ENCODE results near the gene CACTIN.
"Not testable (repeated sequence)": the region's sequence is repeated elsewhere in the genome, so short reads cannot be mapped to it uniquely, and the experiment has no call there.

CACTIN gene

DNA sequence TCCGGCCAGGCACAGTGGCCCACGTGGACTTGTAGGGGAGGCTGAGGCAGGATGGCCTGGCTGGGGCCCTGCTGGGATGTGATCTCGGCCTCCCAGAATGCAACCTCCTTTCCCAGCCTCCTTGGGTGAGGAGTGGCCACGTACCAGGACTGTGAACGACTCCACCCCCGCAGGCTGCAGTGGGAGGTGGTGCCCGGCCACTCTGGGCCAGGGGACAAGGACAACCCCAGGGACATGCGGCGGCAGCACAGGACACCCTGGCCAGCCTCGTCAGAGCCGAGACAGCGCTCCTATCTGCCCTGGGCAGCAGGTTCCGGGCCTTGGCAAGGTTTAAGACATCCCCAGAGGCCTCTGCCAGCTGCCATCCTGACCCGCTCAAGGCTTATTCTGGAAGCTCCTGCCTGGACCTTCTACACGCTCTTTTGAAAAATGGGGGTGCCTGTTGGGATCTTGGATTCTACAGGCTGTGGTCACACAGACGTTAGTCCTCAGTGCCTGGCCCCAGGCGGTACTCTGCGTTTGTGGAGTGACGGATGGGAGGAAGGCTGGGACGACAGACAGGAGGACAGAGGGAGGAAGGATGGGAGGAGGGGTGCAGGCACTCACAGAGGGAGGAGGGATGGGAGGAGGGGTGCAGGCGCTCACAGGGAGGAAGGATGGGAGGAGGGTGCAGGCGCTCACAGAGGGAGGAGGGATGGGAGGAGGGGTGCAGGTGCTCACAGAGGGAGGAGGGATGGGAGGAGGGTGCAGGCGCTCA, 19.9 kb upstream of the CACTIN start:
- DNase-seq (ENCODE audit: low read depth) = no peak

DNA sequence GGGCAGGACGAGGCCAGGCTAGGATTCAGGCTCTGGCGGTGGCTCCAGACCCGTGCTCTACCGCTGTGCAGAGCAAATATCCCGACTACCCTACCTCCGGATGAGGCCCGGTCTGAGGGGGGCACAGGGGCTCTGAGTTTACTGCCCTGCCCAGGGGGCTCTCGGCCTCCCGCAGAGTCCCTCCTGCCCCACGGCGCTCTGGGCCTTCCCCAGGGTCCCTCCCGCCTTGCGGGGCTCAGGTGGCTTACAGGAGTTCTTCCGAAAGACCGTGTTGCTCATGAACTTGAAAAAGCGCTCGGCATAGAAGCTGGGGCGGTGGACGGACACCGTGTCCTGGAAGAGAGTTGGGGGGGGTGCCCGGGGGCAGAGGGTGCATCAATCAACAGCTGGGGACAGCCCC, 19.1 kb upstream of the CACTIN start:
- no peak for DNase-seq (ENCODE audit: low read depth)

DNA sequence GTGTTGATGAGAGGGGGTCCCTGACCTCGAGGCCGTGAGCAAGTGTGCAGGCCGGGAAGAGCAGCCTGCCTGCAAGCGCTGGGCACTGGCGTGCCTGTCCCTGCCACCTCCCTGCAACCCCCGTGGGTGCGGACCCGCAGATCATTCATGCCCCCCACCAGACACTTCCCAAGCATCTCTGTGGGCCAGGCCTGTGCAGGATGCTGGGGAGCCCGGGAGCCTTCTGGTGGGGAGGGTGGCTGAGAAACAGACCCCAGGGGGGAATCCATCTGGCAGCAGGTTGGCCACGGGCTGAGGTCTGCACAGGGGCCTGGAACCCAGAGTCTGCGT, 18.4 kb upstream of the CACTIN start:
- no peak for DNase-seq (ENCODE audit: low read depth)

DNA sequence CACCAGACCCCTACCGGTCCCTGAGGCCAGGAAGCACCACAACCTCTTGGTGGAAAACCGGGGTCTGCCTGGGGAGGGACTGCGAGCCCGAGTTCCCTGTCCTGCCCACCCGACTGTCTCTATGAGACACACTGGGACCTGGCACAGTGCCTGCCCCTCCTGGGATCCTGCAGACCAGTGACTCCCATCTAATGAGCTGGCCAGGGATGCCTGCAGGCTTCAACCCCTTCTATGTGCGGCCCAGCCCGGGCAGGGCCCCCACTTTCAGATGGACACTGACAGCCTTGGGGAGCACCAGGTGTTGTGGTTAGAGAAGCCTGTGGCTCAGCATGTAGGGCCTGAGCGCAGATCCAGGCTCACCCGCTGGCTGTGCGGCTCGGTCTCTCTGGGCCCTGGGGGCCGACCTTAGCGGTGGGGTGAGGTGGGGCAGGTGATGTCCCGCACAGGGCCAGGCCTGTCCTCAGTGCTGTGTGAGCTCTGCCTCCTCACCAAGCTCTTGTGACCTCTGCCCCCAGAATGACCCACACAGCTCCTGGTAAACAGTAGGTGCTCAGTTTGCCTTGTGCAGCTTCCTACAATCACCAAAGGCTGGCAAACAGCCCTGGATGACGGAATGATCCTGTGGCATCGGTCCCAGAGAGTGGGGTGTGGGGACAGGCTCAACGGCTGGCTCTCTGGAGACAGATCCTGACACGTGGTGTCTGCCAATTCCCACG, 17.9 kb upstream of the CACTIN start:
- DNase-seq (ENCODE audit: low read depth) = no peak

DNA sequence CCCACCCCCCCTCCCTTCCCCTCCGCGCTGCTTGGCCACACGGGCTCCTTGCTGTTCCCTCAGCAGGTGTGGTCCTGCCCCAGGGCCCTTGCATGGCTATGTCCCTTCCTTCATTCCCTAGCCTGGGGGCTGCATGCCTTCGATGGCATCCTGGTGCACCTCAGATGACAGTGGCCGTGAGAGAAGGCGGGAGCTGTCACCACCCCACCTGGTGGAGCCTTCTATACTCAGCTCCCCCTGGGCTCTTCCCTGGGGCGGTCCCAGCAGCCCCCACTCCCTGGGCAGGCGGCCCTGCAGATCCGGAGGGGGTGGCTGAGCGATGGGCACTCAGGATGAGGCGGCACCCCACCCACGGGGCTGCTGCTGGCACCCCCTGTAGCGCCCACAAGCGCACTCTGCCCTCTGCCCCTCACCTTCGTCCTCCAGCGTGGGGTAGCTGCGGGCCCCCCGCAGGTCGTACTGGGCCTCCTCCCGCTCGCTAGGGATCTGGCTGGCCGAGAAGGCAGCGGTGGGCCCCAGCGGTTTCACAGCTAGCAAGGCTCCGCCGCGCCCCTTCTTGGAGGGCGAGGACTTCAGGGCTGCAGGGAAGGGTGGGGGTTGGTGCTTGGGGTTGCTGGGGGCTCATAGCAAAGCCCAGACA, 17.2 kb upstream of the CACTIN start:
- DNase-seq (ENCODE audit: low read depth) = no peak

DNA sequence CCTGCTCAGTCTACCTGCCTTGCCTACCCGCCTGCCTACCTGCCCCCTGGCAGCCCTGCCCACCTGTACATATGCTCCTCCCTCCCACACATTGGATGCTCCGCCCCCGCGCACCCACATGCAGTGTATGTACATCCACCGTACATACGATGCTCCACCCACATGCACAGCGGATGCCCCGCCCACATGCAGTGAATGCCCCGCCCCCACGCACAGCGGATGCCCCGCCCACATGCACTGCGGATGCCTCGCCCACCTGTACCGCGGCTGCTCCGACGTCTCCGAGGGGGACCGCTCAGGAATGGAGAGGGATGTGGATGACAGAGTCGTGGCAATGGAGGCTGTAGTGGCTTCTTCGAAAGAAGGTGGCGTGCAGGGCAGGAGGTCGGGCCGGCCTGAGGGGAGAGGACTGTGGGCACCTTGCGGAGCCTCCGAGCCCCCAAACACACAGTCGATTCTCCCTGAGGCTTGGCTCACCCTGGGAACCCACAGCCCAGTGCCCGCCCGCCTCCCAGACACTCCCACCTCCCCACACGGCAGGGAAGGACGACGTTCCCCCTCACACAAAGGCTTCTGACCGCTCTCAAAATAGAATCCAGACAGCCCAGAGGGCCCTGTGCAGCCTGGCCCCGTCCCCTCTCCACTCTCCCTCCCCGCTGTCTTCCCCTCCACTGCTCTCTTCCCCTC, 16.5 kb upstream of the CACTIN start:
- DNase-seq (ENCODE audit: low read depth) = no peak

DNA sequence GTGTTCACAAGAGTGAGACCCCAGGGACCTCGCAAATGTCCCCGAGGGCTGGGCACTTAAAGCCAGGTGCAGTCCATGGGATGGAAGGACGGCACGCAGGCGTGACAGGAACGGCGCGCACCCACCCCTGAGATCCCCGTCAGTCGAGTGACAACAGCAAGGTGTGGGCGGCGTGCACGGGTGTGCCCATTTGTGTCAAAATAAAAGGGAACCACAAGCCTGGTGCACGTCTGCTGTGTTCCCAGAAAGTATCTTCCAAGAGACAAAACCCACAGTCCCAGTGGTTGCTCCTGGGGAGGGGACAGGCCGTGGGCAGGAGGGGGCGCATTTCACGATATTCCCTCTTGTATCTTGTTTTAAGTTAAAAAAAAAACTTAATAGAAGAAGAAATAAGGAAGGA, 15.7 kb upstream of the CACTIN start:
- no peak for DNase-seq (ENCODE audit: low read depth)

DNA sequence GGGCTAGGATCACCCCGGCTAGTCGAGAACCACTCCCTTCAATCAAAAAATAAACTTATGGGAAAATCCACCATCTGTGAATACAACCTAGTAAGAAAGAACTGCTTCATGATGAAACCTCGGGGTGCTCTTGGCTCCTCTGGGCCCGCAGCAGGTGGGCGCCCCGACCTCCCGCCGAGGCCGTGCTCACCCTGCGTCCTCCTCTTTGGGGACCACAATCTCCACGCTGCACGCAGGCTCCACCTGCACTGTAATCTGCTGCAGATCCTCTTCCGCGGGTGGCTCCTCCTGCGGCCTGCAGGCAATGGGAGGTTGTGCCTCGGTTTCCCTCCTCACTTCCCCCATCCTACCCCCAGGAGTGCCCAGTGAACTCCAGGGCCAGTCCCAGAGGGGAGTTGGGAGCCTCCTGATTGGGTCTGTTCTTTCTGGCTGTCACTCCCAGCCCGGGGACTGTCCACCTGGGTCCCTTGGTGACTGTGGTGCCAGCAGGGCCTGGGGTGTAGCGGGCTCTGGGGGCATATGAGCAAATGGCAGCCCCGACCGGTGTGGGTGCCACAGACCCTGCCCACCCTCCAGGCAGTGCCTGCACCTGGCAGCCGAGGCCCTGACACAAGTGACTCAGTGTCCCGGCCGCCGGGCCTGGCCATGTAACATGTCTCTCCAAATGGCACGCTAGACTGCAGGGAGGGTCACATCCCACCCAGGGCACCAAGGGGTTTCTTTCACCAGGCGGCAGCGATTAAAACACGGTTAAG, 15.1 kb upstream of the CACTIN start:
- DNase-seq (ENCODE audit: low read depth) = no peak

DNA sequence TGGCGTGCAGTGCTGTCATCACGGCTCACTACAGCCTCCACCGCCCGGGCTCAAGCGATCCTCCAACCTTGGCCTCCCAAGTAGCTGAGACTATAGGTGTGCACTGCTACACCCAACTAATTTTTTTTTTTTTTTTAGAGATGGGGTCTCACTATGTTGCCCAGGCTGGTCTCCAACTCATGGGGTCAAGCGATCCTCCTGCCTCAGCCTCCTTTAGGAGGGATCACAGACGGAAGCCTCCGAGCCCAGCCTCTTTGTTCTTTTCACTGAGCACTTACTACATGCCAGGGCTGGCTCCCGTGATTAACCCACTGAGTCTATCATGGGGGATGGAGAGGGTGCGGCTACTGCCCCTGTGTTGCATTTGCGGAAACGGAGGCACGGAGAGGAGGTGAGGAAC, 12.9 kb upstream of the CACTIN start:
- no peak for DNase-seq (ENCODE audit: low read depth)

DNA sequence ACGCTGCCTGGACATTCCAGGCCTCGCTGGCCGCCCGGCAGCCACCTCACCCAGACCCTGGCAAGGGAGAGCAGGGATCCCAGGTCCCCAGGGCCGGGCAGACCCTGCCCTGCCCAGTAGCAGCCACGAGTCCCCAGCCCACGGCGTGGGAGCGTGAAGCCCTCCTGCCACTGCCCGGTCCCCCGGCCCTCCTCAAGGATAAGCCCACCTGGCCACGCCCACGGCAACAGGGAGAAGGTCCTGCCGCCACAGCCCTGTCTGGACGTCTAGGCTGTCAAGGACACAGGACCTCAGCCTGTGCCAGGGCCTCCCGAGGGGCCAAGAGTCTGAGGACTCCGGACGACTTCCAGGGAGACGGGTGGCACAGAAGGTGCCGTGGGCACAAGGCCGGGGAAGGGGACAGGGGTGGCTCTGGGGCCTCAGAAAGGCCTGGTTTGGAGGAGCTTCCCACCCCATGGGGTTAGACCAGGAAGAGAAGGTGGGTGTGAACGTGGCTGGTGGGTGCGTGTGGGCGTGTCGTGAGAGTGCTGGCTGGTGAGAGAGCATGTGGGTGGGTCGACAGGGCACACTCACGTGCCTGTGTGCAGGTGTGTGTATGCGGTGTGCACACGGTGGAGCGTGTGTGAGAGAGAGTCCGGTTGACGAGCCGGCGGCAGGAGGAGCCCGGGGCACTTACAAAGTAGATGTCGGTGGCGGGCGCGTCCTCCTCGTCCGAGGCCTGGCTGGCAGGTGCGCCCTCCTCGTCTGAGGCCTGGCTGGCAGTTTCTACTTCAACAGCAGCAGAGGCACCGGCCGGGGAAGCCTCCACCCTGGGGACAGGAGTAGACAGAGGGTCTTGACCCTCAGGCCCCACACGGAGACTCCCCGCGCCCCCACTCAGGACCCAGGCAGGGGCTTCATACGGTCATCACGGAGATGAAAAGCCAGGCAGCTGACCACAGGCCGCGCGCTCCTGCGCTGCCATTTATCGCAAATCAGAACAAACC, 11.9 kb upstream of the CACTIN start:
- no peak for DNase-seq (ENCODE audit: low read depth)

DNA sequence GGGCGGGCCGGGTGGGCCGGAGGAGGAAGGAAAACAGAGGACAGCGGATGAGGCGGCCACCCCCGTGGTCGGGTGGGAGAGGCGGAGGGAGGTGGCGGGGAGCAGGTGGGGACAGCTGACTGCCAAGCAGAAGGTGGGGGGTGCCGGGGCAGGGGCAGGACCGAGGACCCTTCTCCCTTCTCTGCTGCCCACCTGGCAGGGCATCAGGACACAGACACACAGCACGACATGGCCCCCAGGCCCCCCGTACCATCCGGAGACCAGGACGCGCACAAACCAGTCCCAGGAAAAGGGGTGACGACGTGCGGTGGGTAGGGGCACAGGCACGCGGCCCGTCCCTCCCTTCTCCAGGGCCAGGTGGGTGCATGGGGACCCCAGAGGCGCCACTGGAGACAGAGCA, 11.0 kb upstream of the CACTIN start:
- no peak for DNase-seq (ENCODE audit: low read depth)

DNA sequence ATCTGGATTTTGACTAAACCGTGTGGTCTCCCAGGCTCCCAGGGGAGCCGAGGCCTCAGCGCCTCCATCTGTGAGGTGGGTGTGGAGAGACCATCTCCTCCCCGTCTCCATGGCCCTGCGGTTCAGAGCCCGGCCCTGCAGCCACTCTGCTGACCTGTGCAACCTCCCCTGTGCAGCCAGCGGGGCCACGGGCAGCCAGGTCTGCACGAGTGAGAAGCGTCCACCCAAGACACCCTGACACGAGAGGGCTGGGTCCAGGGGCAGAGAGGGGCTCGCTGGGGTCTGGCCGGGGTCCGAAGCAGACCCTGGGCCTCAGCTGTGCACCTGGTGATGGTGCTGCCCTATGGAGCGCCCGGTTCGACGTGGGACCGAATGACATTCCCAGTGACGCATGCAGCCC, 10.4 kb upstream of the CACTIN start:
- DNase-seq (ENCODE audit: low read depth) = no peak

DNA sequence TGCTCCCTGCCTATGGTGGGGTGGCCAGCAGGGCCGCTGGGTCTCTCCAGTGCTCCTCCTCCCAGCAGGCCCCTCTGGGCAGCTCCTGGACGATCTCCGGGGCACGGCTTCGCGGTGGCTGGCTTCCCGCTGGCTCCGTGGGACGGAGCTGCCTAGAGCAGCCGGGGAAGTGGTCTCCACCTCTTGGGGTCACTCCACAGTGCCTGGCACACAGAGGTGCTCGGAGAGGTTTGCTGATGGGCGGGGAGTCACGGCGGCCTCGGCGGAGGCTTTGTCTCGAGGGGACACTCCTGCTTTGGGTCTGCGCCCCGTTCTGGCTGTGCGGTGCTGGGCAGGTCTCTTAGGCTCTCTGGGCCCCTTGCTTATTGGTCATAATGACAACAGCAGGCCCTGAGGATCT, 9.9 kb upstream of the CACTIN start:
- DNase-seq (ENCODE audit: low read depth) = no peak

DNA sequence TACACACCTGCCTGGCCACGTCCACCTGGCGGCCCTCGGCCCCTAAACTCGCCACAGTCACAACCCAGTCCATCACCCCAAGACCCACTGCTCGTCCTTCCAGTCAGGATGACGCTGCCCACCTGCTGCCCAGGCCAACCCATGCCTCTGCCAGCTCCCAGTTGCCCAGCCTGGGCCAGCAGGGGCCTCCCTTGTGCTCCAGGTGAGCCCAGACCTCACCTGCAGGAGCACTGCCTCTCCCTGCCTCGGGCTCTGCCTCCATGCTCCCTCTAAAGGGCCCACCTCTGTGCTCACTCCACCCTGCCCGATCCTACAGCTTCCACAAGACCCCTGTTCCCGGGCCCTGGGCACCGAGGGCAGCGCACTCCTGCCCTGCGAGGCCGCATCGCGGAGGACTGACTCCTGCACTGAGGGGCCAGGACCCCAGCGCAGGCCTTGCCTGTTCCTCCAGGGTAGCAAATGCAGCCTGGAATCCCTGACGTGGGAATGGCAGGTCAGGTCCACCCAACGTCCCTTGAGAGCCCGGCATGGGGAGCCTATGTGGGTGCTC, 8.0 kb upstream of the CACTIN start:
- DNase-seq (ENCODE audit: low read depth) = no peak

DNA sequence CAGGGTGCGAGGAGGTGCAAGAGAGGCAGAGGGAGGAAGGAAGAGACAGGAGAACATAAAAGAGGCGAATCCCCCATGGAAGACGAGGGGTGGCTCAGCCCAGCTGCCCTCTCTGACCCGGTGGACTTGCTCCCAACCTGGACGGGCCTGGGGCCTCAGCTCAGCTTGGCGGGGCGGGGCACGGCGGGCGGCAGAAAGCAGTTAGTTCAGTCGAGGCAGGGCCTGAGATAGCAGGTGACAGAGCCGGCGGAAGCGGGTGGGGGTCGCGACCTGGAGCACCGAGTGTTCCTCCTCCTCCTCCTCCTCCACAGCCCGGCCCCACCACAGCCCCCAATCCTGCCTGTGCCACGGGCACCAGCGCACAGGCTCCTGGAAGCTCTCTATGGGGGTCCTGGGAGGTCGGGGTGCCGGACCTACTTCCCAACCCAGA, 7.0 kb upstream of the CACTIN start:
- no peak for DNase-seq (ENCODE audit: low read depth)

DNA sequence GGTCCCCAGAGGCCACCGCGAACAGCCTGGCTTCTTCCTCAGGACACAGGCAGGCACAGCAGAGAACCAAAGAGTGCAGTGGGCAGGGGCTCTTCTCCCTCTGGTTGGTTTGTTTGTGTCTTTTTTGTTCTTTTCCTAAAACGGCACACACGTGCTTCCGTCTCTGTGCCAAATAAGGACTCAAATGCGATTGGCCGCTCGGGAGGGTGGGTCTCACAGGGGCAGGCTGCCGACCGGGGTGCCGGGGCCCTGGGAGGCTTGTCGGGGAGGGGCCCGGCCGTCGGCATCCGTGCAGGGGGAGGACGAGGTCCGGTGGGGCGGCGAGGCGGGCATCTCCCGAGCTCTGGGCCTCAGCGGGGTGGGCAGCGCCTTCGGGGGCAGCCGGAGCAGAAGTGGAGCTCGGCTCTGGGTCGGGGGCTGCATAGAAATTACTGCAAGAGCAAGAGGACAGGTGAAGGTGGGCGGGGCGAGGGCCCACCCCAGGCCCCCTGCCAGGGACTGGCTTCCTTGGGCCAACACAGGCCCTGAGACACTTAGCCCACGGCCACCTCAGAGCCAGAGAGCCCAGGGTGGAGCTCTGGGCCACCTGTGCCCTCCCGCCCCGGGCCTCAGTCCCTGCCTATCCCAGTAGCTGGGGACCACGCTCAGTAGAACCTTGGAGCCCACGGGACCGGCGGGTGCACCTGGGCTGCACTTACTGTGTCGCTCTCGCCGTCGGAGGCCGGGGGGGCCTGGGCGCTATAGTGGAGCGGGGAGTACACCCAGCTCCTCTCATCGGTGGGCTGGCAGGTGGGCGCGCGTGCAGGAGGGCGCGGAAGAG, 6.4 kb upstream of the CACTIN start:
- no peak for DNase-seq (ENCODE audit: low read depth)

DNA sequence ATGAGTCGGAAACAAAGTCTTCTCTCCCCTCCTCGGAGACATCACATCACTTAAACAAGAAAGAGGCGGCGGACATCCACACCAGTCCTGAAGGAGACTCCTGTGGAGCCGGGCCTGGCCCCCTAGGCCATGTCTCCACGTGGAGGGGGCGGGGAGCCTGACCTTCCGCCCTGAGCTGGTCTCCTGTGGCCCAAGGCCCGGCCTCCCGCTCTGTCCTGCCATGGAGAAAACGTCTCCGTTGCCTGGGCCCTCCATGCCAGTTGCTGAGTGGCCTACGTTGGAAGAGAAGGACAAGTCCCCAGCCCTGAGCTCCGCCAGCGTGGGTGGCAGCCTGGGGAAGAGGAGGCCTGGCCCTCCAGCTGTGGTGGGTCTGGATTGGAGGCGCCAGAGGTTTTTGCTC, 5.5 kb upstream of the CACTIN start:
- no peak for DNase-seq (ENCODE audit: low read depth)

DNA sequence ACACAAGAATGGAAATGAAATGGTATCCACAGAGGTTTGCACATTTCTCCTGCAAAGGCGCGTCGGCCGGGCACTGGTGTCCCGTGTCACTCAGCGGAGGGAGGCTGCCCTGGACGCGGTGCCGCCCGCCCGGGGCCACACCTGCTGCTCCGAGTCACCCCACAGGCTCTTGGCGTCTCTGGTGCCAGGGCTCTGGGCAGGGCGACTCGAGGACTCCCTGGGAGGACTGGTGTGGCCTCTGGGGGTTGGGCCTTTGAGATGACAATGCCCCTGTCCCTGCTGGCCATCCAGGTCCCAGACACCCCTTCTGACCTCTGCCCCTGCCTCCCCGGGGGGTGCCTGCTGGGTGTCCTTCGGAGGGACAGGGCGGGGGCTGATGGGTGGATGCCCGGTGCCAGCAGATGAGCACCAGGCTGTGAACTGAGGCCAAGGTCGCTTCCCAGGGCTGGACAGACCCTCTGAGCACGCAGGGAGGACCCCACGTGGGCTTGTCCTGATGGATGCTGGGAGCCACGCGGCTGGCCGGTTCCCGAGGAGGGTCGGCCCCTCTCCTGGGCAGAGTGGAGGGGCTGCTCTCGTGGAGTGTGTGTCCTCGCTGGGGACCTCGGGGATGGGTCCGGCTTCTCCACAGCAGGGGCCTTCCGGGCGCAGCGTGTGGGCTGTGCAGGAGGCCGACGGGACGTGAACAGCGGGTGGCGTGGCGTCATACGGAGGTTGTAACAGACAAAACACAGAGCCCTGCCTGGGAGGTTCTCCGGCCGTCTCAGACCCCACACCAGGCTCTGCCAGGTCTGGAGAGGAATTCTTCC, 4.7 kb upstream of the CACTIN start:
- DNase-seq (ENCODE audit: low read depth) = no peak

DNA sequence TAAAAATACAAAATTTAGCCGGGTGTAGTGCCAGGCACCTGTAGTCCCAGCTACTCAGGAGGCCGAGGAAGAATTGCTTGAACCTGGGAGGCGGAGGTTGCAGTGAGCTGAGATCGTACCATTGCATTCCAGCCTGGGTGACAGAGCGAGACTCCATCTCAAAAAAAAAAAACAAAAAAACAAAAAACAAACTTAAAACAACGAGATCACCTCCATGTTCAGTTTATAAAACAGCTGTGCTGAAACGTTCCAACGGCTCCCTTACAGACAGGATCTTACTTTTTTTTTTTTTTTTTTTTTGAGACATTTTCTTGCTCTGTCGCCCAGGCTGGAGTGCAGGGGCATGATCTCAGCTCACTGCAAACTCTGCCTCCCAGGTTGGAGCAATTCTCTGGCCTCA, 2.2 kb upstream of the CACTIN start:
- not testable (repeated sequence) for DNase-seq (ENCODE audit: low read depth)

Data from activated T-cell treated with anti-CD3 and anti-CD28 coated beads for 24 hours (primary cell).